ENCODE data around the gene PNP. TPM values are rescaled to one million over a fixed set of nuclear protein-coding genes. Genes with fewer than 3 reads are reported as not detected.
"Not testable (repeated sequence)": the region's sequence is repeated elsewhere in the genome, so short reads cannot be mapped to it uniquely, and the experiment has no call there.

The PNP gene
- total RNA-seq, 1 donor from 2014 or later = 17.0 TPM

DNA sequence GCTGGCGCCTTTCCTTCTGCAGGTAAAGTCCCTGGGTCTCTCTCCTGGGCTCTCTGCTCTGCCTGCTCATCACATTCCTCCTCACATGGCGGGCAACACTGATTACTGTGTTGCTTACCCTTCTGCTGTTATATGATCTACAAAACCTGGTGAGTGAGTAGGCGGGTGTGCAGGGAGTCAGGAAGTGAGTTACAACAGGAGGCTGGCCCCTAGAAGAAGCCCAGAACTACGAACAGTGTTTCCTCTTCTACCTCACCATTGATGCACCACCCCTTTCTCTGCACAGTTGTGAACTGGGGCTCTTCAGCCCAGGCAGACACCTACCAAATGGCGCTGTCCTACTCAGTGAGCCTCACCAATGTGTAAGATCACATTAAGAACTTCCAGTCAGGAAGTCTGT lies 28.3 kb upstream of the PNP start:
- Mint-ChIP-seq H3K36me3 (ENCODE audit: unreplicated experiment) (no peaks in the 10 kb centered on the region), H3K9me3 (ENCODE audit: unreplicated experiment) (no peaks in the 10 kb centered on the region)
- DNase-seq (ENCODE audit: extremely low spot score, unreplicated experiment) = no peak

DNA sequence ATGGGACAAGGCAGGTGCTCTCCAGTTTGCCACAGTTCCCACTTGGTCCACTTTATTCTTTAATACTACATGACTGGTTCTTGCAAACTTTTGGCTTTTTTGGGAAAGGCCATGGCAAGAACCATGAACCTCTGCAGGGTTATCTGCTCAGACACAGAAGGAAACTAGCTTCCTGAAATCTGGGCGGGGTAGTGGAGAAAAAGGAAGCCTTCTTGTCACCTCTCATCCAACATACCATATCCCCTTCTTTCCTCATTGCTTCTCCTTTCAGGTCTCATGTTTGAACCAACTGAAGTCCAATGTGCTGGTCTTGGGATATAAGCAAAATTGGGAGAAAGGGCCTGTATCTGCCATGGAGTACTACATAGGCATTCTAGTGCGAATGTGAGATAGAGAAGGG lies 27.7 kb upstream of the PNP start:
- Mint-ChIP-seq H3K27ac (ENCODE audit: unreplicated experiment) (no peak overlapping the region), H3K9me3 (ENCODE audit: unreplicated experiment) (no peaks in the 10 kb centered on the region), H3K36me3 (ENCODE audit: unreplicated experiment) (peaks cover under 1% of the 10 kb centered on the region), H3K27me3 (ENCODE audit: unreplicated experiment) (no peaks in the 10 kb centered on the region), H3K4me1 (ENCODE audit: unreplicated experiment) (peaks cover 1% of the 10 kb centered on the region), H3K4me3 (ENCODE audit: unreplicated experiment) (no peak overlapping the region)
- TF ChIP-seq, protein P1, sequence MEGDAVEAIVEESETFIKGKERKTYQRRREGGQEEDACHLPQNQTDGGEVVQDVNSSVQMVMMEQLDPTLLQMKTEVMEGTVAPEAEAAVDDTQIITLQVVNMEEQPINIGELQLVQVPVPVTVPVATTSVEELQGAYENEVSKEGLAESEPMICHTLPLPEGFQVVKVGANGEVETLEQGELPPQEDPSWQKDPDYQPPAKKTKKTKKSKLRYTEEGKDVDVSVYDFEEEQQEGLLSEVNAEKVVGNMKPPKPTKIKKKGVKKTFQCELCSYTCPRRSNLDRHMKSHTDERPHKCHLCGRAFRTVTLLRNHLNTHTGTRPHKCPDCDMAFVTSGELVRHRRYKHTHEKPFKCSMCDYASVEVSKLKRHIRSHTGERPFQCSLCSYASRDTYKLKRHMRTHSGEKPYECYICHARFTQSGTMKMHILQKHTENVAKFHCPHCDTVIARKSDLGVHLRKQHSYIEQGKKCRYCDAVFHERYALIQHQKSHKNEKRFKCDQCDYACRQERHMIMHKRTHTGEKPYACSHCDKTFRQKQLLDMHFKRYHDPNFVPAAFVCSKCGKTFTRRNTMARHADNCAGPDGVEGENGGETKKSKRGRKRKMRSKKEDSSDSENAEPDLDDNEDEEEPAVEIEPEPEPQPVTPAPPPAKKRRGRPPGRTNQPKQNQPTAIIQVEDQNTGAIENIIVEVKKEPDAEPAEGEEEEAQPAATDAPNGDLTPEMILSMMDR (IDR thresholded peaks at IDR 0.05) = no peak
- DNase-seq (ENCODE audit: extremely low spot score, unreplicated experiment) = no peak

More for the DNA sequence above, 28.3 kb upstream of the PNP start:
- Mint-ChIP-seq H3K4me1 (ENCODE audit: unreplicated experiment) (peaks cover 4% of the 10 kb centered on the region), H3K27ac (ENCODE audit: unreplicated experiment) (no peak overlapping the region), H3K27me3 (ENCODE audit: unreplicated experiment) (no peaks in the 10 kb centered on the region), H3K4me3 (ENCODE audit: unreplicated experiment) (no peak overlapping the region)
- TF ChIP-seq, protein P1 (IDR thresholded peaks at IDR 0.05) = no peak

DNA sequence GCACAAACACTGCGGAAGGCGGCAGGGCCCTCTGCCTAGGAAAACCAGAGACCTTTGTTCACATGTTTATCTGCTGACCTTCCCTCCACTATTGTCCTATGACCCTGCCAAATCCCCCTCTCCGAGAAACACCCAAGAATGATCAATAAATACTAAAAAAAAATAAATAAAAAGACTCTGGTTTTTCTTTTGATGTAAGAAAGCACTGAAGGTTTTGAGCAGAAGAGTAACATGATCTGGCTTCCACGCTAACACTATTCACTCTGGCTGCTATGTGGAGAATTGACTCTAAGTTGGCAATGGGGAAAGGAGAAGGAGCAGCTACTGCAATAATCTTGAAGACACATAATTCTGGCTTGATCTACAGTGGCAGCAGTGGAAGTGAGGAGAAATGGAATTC lies 25.6 kb upstream of the PNP start:
- not testable (repeated sequence) for DNase-seq (ENCODE audit: extremely low spot score, unreplicated experiment); H3K4me1 Mint-ChIP-seq (ENCODE audit: unreplicated experiment); H3K4me3 Mint-ChIP-seq (ENCODE audit: unreplicated experiment); H3K9me3 Mint-ChIP-seq (ENCODE audit: unreplicated experiment); H3K27ac Mint-ChIP-seq (ENCODE audit: unreplicated experiment); H3K27me3 Mint-ChIP-seq (ENCODE audit: unreplicated experiment)
- H3K36me3 Mint-ChIP-seq (ENCODE audit: unreplicated experiment) = peaks cover 18% of the 10 kb centered on the region

DNA sequence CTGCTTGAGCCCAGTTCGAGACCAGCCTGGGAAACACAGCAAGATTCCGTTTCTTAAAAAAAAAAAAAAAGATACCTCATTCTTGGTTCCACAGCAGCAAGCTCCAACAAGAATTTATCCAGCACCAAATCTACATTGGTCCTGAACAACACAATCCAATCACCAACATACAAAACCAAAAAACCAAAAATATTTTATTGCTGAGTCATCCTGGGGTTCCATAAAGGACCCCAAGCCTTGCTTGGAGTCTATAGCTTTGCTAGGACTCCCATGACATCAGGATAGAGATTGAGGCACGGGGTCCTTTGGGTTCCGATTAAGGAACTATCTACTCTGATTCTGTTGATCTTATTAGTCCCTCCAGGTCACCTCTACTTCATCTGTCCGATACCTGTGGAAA lies 22.3 kb upstream of the PNP start:
- TF ChIP-seq, protein P1 (IDR thresholded peaks at IDR 0.05) = no peak
- peaks cover 39% of the 10 kb centered on the region for H3K36me3 Mint-ChIP-seq (ENCODE audit: unreplicated experiment)
- no peaks in the 10 kb centered on the region for H3K9me3 Mint-ChIP-seq (ENCODE audit: unreplicated experiment)
- no peak overlapping the region for H3K27ac Mint-ChIP-seq (ENCODE audit: unreplicated experiment)
- H3K4me3 Mint-ChIP-seq (ENCODE audit: unreplicated experiment) = no peak overlapping the region
- no peaks in the 10 kb centered on the region for H3K27me3 Mint-ChIP-seq (ENCODE audit: unreplicated experiment)
- no peak for DNase-seq (ENCODE audit: extremely low spot score, unreplicated experiment)
- H3K4me1 Mint-ChIP-seq (ENCODE audit: unreplicated experiment) = no peaks in the 10 kb centered on the region

DNA sequence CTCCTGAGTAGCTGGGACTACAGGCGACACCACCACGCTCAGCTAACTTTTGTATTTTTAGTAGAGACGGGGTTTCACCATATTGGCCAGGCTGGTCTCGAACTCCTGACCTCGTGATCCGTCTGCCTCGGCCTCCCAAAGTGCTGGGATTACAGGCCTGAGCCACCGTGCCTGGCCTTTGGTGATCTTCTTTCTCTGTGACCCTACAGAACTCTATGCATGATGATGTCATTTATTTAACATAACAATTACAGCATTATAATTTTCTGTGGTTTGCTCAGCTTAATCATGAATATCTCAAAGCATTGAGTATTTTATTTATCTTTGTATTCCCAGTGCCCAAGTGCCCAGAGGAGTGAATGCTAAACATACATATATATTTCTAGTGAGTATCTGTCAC lies 16.4 kb upstream of the PNP start:
- not testable (repeated sequence) for H3K4me3 Mint-ChIP-seq (ENCODE audit: unreplicated experiment); H3K27ac Mint-ChIP-seq (ENCODE audit: unreplicated experiment); DNase-seq (ENCODE audit: extremely low spot score, unreplicated experiment); H3K27me3 Mint-ChIP-seq (ENCODE audit: unreplicated experiment); H3K9me3 Mint-ChIP-seq (ENCODE audit: unreplicated experiment); H3K4me1 Mint-ChIP-seq (ENCODE audit: unreplicated experiment)
- peaks cover 43% of the 10 kb centered on the region for H3K36me3 Mint-ChIP-seq (ENCODE audit: unreplicated experiment)

DNA sequence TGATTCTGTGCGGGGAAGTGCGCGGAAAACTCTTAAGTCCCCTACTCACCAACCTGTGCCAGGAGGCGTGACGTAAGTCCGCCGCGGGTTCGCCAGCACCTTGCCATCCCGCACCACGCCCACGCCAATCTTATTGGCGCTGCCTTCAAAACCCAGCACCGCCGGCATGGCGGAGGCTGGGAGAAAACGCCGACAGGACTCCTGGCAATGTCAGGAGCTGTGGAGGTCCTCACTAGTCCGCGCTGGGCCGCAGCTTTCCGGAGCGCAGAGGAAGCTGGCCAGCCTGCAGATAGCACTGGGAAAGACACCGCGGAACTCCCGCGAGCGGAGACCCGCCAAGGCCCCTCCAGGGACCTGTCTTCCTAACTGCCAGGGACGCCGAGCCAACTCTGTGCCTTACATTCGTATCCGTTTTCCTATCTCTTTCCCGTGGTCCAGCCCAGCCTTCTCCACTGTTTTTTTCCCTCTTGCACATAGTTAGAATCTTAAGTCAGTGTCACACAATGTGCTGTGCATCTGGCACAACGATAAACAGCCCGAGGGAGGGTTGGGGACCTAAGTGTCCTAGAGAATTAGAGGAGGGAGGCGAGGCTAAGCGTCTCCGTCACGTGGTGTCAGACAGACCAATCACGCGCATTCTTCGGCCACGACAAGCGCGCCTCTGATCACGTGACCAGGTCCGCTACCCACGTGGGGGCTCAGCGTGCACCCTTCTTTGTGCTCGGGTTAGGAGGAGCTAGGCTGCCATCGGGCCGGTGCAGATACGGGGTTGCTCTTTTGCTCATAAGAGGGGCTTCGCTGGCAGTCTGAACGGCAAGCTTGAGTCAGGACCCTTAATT lies 14.5 kb upstream of the PNP start, which contains the start of the genes APEX1 and OSGEP:
APEX1 (plus strand) TSS at position 711 of the 839 bp plus-strand sequence. CDS start 420 bp downstream, outside the sequence.
OSGEP (minus strand) TSS at position 297 of the 839 bp plus-strand sequence; CDS start at position 168, 129 bp downstream.
- Mint-ChIP-seq H3K9me3 (ENCODE audit: unreplicated experiment) (no peaks in the 10 kb centered on the region), H3K36me3 (ENCODE audit: unreplicated experiment) (peaks cover 39% of the 10 kb centered on the region), H3K4me1 (ENCODE audit: unreplicated experiment) (peaks cover 11% of the 10 kb centered on the region)

More for the DNA sequence above, 14.5 kb upstream of the PNP start, which contains the start of the genes APEX1 and OSGEP:
- Mint-ChIP-seq H3K27me3 (ENCODE audit: unreplicated experiment) (no peaks in the 10 kb centered on the region), H3K27ac (ENCODE audit: unreplicated experiment) (no peak within 1 kb of the TSS), H3K4me3 (ENCODE audit: unreplicated experiment) (no peak within 1 kb of the TSS)
- TF ChIP-seq, protein P1 (IDR thresholded peaks at IDR 0.05) = no peak
- DNase-seq (ENCODE audit: extremely low spot score, unreplicated experiment) = peak; percentile 98

Data from osteocyte (in vitro differentiated cells).